K562 (cell line): ENCODE data around the gene RNF213. TPM values are rescaled to one million over a fixed set of nuclear protein-coding genes. Genes with fewer than 3 reads are reported as not detected.

Experiments used
- ATAC-seq: fragments of 200-7000 bp; cut with Tn5 transposase; 3 replicates; pipeline ENCODE4 v1.9.1; 2020; ENCODE audit warnings: moderate library complexity
- BruUV-seq: library from RNA; stranded (reverse); fragments of 400-500 nt; replicated peaks from 2 replicates; lab custom pipeline; 2021; lab: Mats Ljungman, UMichigan
- CTCF ChIA-PET: fragments of 300-600 bp; formaldehyde crosslinking; extraction: SDS; loops from one replicate; lab custom pipeline; 2021; ENCODE audit warnings: low intra/inter-chr PET ratio; lab: Yijun Ruan, JAX
- POLR2A ChIA-PET: fragments of 300-600, 350-650 bp; sonication (Branson Sonifier 250); formaldehyde crosslinking; extraction: SDS; loops from one replicate; lab custom pipeline; 2021; ENCODE audit warnings: antibody characterized with exemption, inconsistent platforms; lab: Yijun Ruan, JAX
- DNase-seq, 4 experiments: peaks; one replicate each; pipeline versions ENCODE4 v3.0.0 to v3.0.0-alpha.2; 2011 to 2018; ENCODE audit warnings: low spot score in 3 of 4, mixed read lengths in 3 of 4; ENCODE audit errors: extremely low read depth in 1 of 4
- FAIRE-seq: peaks from 2 replicates; lab custom pipeline; 2011; peaks lifted over from hg19 to GRCh38; lab: Jason Lieb, UNC
- H2AFZ ChIP-seq: 2 replicates; pipeline ENCODE4 v1.6.0; 2011; ENCODE audit warnings: low read depth, low read length, control low read depth, inconsistent platforms
- H3K27ac ChIP-seq: fragments of 200-600 bp; 3 replicates; pipeline ENCODE4 v1.8.0; 2011; ENCODE audit warnings: low read depth, mild to moderate bottlenecking, control low read depth, inconsistent platforms, low read length, moderate library complexity, mixed read lengths; ENCODE audit errors: extremely low read depth
- H3K27me3 ChIP-seq, 2 experiments: fragments of 300-600 bp in 1 of 2; 2 replicates in 1 of 2; 3 replicates in 1 of 2; pipeline versions ENCODE4 v1.6.0 to v1.8.0; 2011; ENCODE audit warnings: inconsistent platforms in 2 of 2, low read length in 2 of 2, mild to moderate bottlenecking in 1 of 2, mixed read lengths in 1 of 2, moderate library complexity in 1 of 2; ENCODE audit not compliant: control insufficient read depth in 2 of 2, insufficient read depth in 2 of 2
- H3K36me3 ChIP-seq: fragments of 300-600 bp; 3 replicates; pipeline ENCODE4 v1.8.0; 2011; ENCODE audit warnings: mild to moderate bottlenecking, low read length, inconsistent platforms; ENCODE audit not compliant: control insufficient read depth, insufficient read depth
- H3K4me1 ChIP-seq, 2 experiments: fragments of 200-600 bp in 1 of 2; replicated peaks in 1 of 2; 2 replicates in 1 of 2; 3 replicates in 1 of 2; pipeline versions ENCODE4 v1.5.1 to v1.8.0; 2011; ENCODE audit warnings: inconsistent platforms in 2 of 2, low read length in 2 of 2, mild to moderate bottlenecking in 1 of 2, mixed read lengths in 1 of 2, moderate library complexity in 1 of 2; ENCODE audit not compliant: control insufficient read depth in 2 of 2, insufficient read depth in 2 of 2
- H3K4me2 ChIP-seq: 2 replicates; pipeline ENCODE4 v1.6.1; 2011; ENCODE audit warnings: low read length, control low read depth, inconsistent platforms, mixed read lengths; ENCODE audit not compliant: insufficient read depth
- H3K4me3 ChIP-seq: fragments of 200-600 bp; sonication (generic), shearing (Covaris generic); 2 replicates; pipeline ENCODE4 v1.5.1; 2016; ENCODE audit warnings: control low read depth, inconsistent platforms
- H3K79me2 ChIP-seq: fragments of 200-600 bp; 3 replicates; pipeline ENCODE4 v1.8.0; 2011; ENCODE audit warnings: low read length, inconsistent platforms; ENCODE audit not compliant: control insufficient read depth, insufficient read depth
- H3K9ac ChIP-seq, 2 experiments: 2 replicates each; pipeline versions ENCODE4 v1.6.0 to v1.6.1; 2011; ENCODE audit warnings: low read depth in 2 of 2, low read length in 2 of 2, control low read depth in 1 of 2, inconsistent platforms in 1 of 2, mild to moderate bottlenecking in 1 of 2, mixed read lengths in 1 of 2; ENCODE audit not compliant: insufficient read depth in 1 of 2
- H3K9me1 ChIP-seq: one replicate; pipeline ENCODE4 v1.6.0; 2011; ENCODE audit warnings: inconsistent platforms, mild to moderate bottlenecking, low read length, moderate library complexity; ENCODE audit not compliant: control insufficient read depth, insufficient read depth
- H3K9me3 ChIP-seq: replicated peaks from 2 replicates; pipeline ENCODE4 v1.5.1; 2011; ENCODE audit warnings: low read depth, low read length, inconsistent platforms; ENCODE audit not compliant: control insufficient read depth, insufficient read depth
- H4K20me1 ChIP-seq: replicated peaks from 2 replicates; pipeline ENCODE4 v1.6.1; 2011; ENCODE audit warnings: low read length, inconsistent platforms, mixed read lengths; ENCODE audit not compliant: control insufficient read depth, insufficient read depth
- CREM ChIP-seq: IDR thresholded peaks from 2 replicates; pipeline ENCODE4 v1.6.1; 2014; ENCODE audit warnings: antibody characterized with exemption, low read depth
- CXXC5 ChIP-seq: fragments of 250-450 bp; sonication (Bioruptor Pico); IDR thresholded peaks from 2 replicates; pipeline ENCODE4 v1.8.0; 2022; ENCODE audit warnings: inconsistent platforms, mild to moderate bottlenecking, moderate library complexity
- DPF2 ChIP-seq: fragments of 450-650 bp; IDR thresholded peaks from 2 replicates; pipeline ENCODE4 v1.6.1; 2016
- MEF2A ChIP-seq: IDR thresholded peaks from 2 replicates; pipeline ENCODE4 v1.6.1; 2011; ENCODE audit warnings: low read depth, mild to moderate bottlenecking, low read length, moderate library complexity; ENCODE audit not compliant: control insufficient read depth
- MEF2D ChIP-seq: conservative IDR thresholded peaks from 2 replicates; pipeline ENCODE4 v1.6.1; 2016; ENCODE audit warnings: low read depth, missing genetic modification characterization, missing compliant biosample characterization
- MEIS2 ChIP-seq: fragments of 450-650 bp; IDR thresholded peaks from 2 replicates; pipeline ENCODE4 v1.6.1; 2014; ENCODE audit warnings: mild to moderate bottlenecking; ENCODE audit not compliant: partially characterized antibody
- MXI1 ChIP-seq: IDR thresholded peaks from 2 replicates; pipeline ENCODE4 v1.6.1; 2011; ENCODE audit warnings: low read depth, mild to moderate bottlenecking, improper control_type of control experiment, low read length
- NFIC ChIP-seq: fragments of 450-650 bp; IDR thresholded peaks from 2 replicates; pipeline ENCODE4 v1.6.1; 2017; ENCODE audit warnings: mild to moderate bottlenecking, inconsistent platforms
- NFXL1 ChIP-seq: fragments of 450-650 bp; formaldehyde crosslinking; IDR thresholded peaks from 2 replicates; pipeline ENCODE4 v1.4.0; 2021; ENCODE audit warnings: mild to moderate bottlenecking
- ZNF239 ChIP-seq: fragments of 250-450 bp; sonication (Bioruptor Pico); IDR thresholded peaks from 2 replicates; pipeline ENCODE4 v1.4.0; 2020; ENCODE audit warnings: mild to moderate bottlenecking
- WGBS: fragments of 100-300 bp; shearing (Covaris generic); methylation state at CpG from one replicate; pipeline ENCODE4 v1.1.6; 2016; ENCODE audit warnings: low coverage, mixed read lengths; ENCODE audit not compliant: insufficient coverage; ENCODE audit errors: missing lambda C conversion rate; 5-methylcytosine and 5-hydroxymethylcytosine counted together
- in situ Hi-C: fragments of 300-500 bp; cut with MboI; formaldehyde crosslinking; loops from 4 replicates; pipeline ENCODE4 v1.15.0; 2018; ENCODE audit warnings: inconsistent platforms, mixed read lengths
- intact Hi-C: fragments of 100-400 bp; cut with micrococcal nuclease; formaldehyde crosslinking; loops from 2 replicates; pipeline ENCODE4 v1.14.2; 2022
- polyA plus RNA-seq, 8 experiments: library from polyadenylated mRNA; depleted of rRNA in 4 of 8; stranded (reverse) in 5 of 8; unstranded in 3 of 8; fragments of >200 nt; fragmentation: Nextera tagmentation in 2 of 8; fragmentation: Illumina TruSeq in 1 of 8; extraction: Ambion mirVana in 2 of 8; extraction: Trizol in 1 of 8; gene quantifications; 2 replicates each; pipeline versions ENCODE4 v1.2.1 to v1.2.3, GENCODE V29; 2011 to 2014; ENCODE audit warnings: inconsistent platforms in 1 of 8, missing spikeins in 1 of 8
- total RNA-seq, 7 experiments: library from RNA; depleted of rRNA in 6 of 7; stranded (reverse); fragments of >200 nt in 6 of 7; fragmentation: Illumina TruSeq in 2 of 7; extraction: Trizol in 2 of 7; gene quantifications; 2 replicates each; pipeline versions ENCODE4 v1.2.1 to v1.2.3, GENCODE V29; 2011 to 2021; ENCODE audit warnings: low replicate concordance in 1 of 7
- TF ChIP-seq, protein P1 (sequence below): fragments of 250-450 bp; sonication (Bioruptor Pico); IDR thresholded peaks from 2 replicates; pipeline ENCODE4 v1.9.0; 2021; ENCODE audit warnings: mild to moderate bottlenecking, inconsistent platforms
- TF ChIP-seq, protein P2 (sequence below): sonication (generic); formaldehyde crosslinking; IDR thresholded peaks from 2 replicates; pipeline ENCODE4 v1.8.1; 2023; ENCODE audit warnings: missing genetic modification reagents, mild to moderate bottlenecking, borderline replicate concordance

Gene RNF213
- total and polyA plus RNA-seq, 9 of the 15 experiments (the other 6 are each of a cell fraction or from before 2014, with no cell fraction given), result 5.3 to 33.6 (median 17.9) TPM

DNA sequence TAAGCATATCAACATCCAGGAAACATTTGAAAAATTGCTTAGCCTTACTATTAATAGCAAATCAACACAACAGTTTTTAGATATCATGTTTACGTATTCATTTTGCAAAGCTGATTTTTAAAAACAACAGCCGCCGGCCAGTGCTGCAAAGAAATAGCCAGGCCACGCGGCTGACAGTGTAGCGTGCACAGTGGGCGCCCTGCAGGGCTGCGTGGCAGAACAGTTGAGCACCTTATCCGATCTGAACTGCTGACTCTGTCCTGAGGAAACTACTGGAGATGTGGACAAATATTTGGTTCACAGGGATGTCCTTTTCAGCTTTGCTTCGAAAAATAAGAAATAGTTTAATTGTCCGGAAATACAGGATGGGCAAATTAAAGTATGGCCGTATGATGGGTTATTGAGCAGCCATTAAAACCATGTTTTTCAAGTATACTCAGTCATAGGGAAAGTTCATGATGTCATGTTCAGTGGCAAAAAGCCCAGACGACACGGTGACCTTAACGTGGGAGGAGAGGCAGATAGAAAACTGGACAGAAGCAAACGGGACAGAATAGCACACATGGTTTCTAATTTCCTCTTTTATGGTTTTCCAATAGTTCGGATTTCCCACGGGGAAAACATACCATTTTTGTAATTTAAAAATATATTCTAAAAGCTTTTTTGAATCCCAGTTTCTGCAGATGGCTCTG lies 101.9 kb downstream of the RNF213 start (continued):
- TF ChIP-seq NFIC (peak; percentile 86), DPF2 (0 out of 2 replicates have a peak, but pooled peaks have one; percentile 28), MEF2A (no peak)

DNA sequence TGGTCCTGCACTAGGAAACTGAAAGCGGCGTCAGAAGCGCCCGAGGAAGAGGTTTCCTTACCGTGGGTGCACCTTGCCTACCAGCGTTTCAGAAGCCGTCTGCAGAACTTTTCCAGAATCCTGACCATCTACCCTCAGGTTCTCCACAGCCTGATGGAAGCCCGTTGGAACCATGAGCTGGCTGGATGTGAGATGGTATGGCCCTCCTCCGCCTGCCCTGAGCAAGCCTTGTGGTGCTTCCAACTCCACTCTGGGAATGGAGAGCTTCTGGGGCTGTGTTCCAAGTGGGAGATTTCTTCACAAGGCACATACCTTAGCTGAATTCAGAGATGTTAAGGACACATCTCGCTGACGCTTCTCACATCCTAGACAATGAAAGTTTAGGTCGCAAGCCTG lies 102.5 kb downstream of the RNF213 start:
- Histone ChIP-seq H3K36me3 (peaks cover 81% of the 10 kb centered on the region; the same call in 2 of the 3 replicates), H3K4me1 (peaks cover 7 to 14% of the 10 kb centered on the region in 2 experiments; a peak in 4 of 5 replicates), H4K20me1 (no peaks in the 10 kb centered on the region), H3K9me1 (no peaks in the 10 kb centered on the region), H3K79me2 (no peaks in the 10 kb centered on the region), H3K27ac (no peak overlapping the region; the same call in 2 of the 3 replicates), H3K27me3 (no peaks in the 10 kb centered on the region), H3K4me3 (no peak overlapping the region), H2AFZ (no peak overlapping the region), H3K9me3 (no peaks in the 10 kb centered on the region), H3K4me2 (no peak overlapping the region), H3K9ac (no peak overlapping the region; a peak in 1 of 4 replicates)
- no TSS peak for BruUV-seq
- CTCF ChIA-PET, result no interaction called here
- no peak for ATAC-seq
- POLR2A ChIA-PET, result interaction anchor here (0.6 kb wide), 2 partner anchors 12 to 13 kb away, joined by 3 read pairs; no protein-coding TSS in a partner anchor
- no peak for TF ChIP-seq MXI1
- no peak for TF ChIP-seq MEIS2
- TF ChIP-seq MEF2D, result no peak
- no peak for TF ChIP-seq CREM
- TF ChIP-seq, protein P1, sequence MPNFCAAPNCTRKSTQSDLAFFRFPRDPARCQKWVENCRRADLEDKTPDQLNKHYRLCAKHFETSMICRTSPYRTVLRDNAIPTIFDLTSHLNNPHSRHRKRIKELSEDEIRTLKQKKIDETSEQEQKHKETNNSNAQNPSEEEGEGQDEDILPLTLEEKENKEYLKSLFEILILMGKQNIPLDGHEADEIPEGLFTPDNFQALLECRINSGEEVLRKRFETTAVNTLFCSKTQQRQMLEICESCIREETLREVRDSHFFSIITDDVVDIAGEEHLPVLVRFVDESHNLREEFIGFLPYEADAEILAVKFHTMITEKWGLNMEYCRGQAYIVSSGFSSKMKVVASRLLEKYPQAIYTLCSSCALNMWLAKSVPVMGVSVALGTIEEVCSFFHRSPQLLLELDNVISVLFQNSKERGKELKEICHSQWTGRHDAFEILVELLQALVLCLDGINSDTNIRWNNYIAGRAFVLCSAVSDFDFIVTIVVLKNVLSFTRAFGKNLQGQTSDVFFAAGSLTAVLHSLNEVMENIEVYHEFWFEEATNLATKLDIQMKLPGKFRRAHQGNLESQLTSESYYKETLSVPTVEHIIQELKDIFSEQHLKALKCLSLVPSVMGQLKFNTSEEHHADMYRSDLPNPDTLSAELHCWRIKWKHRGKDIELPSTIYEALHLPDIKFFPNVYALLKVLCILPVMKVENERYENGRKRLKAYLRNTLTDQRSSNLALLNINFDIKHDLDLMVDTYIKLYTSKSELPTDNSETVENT (CRISPR knock-in tag), result no peak
- TF ChIP-seq, protein P2, sequence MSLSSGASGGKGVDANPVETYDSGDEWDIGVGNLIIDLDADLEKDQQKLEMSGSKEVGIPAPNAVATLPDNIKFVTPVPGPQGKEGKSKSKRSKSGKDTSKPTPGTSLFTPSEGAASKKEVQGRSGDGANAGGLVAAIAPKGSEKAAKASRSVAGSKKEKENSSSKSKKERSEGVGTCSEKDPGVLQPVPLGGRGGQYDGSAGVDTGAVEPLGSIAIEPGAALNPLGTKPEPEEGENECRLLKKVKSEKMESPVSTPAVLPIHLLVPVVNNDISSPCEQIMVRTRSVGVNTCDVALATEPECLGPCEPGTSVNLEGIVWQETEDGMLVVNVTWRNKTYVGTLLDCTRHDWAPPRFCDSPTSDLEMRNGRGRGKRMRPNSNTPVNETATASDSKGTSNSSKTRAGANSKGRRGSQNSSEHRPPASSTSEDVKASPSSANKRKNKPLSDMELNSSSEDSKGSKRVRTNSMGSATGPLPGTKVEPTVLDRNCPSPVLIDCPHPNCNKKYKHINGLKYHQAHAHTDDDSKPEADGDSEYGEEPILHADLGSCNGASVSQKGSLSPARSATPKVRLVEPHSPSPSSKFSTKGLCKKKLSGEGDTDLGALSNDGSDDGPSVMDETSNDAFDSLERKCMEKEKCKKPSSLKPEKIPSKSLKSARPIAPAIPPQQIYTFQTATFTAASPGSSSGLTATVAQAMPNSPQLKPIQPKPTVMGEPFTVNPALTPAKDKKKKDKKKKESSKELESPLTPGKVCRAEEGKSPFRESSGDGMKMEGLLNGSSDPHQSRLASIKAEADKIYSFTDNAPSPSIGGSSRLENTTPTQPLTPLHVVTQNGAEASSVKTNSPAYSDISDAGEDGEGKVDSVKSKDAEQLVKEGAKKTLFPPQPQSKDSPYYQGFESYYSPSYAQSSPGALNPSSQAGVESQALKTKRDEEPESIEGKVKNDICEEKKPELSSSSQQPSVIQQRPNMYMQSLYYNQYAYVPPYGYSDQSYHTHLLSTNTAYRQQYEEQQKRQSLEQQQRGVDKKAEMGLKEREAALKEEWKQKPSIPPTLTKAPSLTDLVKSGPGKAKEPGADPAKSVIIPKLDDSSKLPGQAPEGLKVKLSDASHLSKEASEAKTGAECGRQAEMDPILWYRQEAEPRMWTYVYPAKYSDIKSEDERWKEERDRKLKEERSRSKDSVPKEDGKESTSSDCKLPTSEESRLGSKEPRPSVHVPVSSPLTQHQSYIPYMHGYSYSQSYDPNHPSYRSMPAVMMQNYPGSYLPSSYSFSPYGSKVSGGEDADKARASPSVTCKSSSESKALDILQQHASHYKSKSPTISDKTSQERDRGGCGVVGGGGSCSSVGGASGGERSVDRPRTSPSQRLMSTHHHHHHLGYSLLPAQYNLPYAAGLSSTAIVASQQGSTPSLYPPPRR, result no peak
- TF ChIP-seq ZNF239 (CRISPR knock-in tag), result no peak
- no peak for TF ChIP-seq NFXL1 (CRISPR knock-in tag)
- no peak for TF ChIP-seq CXXC5 (CRISPR knock-in tag)
- FAIRE-seq, result no peak
- intact Hi-C loops (no loop called here), in situ Hi-C loops (no loop called here)
- 92% methylated on average over 12 of the region's 12 CpGs for WGBS
- no peak for DNase-seq
